NK-92 (cell line): Measurements from ENCODE around the gene PLAAT5.

ENCODE experiments used
- DNase-seq: peaks from one replicate; lab custom pipeline; 2025; ENCODE audit not compliant: unreplicated experiment; lab: John Stamatoyannopoulos, UW

PLAAT5 gene

DNA sequence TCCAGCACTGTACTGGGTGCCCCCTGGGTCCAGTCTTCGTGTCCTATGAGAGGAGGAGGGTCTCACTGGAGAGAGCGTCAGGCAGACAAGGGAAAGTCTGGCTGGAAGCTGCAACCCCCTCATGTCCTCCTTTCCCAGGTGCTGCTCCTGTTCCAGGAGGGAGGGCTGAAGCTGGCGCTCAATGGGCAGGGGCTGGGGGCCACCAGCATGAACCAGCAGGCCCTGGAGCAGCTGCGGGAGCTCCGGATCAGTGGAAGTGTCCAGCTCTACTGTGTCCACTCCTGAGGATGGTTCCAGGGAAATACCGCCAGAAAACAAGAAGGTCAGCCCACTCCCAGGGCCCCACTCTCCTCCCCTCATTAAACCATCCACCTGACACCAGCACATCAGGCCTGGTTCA lies 25.1 kb upstream of the PLAAT5 start:
- no peak for DNase-seq

DNA sequence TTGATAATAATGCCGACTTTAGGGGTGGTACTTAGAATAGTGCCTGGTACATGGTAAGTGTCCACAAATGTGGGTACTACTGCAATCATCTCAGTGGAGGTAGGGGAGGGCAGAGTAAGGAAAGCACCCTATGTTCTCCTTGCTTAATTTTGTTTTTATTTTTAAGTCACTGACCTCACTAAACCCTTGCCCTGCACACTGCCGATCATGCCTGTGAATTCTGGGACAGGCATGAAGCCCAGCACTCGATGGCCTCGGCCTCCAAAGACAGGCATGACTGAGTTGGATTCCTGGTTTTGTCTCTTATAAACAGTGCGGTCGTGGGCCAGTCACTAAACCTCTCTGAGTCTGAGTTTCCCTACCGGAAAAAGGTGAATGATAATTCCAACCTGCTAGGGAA lies 21.8 kb upstream of the PLAAT5 start:
- no peak for DNase-seq

DNA sequence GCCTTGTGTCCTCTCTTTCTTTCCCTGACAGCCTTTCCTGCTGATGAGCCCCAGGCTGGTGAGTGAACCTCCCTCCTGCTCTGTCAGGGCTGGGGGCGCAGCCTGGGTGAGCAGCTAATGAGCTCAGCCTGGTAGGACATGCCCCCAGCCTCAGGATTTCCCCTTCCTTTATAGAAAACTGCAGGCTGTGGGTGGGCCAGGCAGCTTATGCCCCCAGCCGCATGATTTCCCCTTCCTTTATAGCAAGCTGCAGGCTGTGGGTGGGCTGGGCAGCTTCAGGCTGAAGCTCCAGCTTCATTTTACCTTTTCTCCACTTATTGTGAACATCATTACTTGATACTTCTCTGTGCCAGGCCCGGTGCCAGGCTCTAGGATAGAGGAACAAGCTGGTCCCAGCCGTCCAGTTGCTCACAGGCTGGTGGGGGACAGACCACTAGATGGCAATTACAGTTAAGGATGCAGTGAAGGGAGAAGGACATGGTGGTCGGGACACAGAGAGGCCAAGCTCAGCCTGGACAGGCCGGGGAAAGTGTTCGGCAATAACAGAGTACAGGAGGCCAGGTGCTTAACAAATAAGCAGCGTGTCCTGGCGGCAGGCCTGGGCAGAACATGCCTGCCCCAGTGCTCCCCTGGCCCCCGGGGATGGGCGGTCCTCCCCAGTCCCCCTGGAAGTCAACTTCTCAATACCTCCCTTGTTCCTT lies 20.2 kb upstream of the PLAAT5 start:
- DNase-seq, result no peak

DNA sequence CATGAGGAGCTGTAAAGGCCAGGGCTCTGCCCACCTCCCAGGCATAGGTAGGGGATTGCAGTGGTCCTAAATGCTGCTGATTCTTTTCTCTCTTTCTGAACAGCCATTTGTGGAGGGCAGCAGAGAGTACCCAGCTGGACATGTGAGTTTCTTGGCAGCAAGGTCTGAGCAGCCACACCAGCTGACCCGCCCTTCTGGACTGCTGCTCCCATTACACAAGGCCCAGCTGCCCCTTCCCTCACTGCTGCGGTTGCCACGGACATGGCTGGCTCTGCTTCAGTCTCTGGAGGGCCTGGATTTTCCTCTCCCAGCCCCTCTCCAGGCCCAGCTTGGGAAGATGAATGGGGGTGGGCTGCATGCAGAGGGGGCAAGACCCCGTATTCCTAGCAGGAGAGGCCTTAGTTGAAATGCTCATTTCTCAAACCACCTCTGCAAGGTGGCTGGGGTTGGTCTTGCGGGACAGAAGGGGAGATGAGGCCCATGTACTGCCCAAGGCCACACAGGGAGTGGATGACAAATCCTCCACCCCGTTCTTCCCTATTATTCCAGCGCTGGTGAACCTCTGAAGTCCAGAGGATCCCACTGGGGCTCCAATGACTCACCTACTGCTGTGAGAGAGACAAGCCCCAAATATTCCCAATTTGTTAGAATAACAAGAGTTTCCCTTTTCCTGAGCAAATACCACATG lies 19.5 kb upstream of the PLAAT5 start:
- no peak for DNase-seq

DNA sequence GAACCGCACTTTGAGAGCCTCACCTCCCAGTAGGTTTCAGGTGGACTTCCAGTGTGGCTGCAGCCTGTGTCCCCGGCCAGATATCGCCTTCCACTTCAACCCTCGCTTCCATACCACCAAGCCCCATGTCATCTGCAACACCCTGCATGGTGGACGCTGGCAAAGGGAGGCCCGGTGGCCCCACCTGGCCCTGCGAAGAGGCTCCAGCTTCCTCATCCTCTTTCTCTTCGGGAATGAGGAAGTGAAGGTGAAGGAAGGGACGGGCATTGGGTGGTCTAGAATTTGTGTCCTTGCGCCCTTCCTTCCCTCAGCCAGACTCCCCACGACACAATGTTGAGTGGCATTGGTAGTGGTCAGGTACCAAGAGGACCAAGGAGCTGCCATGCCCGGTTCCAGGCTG lies 17.8 kb upstream of the PLAAT5 start:
- DNase-seq, result no peak

DNA sequence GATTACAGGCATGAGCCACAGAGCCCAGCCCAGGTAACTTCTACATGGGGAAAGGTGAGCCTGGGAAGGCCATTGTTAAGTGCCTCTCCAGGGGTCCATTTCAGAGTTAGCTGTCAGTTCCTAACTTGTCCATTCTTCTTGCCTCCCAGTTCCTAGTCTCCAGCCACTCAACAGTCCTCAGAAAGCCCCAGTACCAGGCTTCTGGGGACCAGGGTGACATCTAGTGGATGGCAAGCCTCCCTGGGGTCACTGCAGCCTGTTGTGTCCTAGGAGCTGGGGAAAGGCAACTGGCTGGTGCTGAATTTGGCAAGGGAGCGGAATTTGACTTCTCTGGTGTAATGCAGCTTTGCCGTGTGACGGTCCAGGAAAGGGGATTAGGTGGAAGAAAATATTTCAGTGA lies 17.0 kb upstream of the PLAAT5 start:
- DNase-seq, result no peak

DNA sequence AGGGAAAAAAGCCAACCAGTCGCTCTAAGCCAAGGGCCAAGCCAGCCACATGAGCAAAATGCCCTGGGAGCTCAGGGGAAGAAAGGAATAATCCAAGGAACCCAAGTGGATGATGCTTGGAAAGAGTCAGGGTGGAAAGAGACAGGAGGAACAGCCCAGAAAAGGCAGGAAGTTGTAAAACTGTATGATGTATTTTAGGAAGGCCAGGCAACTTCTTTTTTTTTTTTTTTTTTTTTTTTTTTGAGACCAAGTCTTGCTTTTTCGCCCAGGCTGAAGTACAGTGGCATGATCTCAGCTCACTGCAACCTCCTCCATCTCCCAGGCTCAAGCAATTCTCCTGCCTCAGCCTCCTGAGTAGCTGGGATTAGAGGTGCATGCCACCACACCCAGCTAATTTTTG lies 16.5 kb upstream of the PLAAT5 start:
- no peak for DNase-seq

DNA sequence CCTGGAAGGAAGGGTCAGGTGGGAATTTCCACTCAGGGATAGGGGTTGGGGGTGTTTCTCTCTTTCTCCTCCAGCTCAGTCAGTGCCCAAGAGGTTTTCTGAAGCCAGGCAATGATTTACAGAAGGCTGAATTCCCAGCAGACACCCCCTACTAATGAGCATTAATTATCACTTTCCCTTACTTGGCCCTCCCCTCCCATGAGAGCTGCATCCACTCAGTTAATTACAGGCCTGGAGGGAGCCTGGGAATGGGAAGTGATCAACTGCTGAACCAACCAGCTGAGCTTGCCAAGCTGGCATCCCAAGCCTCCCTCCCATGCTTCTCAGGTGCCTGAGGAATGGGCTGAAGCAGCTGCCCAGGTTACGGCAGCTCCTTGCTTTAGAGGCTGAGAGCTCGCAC lies 15.9 kb upstream of the PLAAT5 start:
- DNase-seq, result no peak

DNA sequence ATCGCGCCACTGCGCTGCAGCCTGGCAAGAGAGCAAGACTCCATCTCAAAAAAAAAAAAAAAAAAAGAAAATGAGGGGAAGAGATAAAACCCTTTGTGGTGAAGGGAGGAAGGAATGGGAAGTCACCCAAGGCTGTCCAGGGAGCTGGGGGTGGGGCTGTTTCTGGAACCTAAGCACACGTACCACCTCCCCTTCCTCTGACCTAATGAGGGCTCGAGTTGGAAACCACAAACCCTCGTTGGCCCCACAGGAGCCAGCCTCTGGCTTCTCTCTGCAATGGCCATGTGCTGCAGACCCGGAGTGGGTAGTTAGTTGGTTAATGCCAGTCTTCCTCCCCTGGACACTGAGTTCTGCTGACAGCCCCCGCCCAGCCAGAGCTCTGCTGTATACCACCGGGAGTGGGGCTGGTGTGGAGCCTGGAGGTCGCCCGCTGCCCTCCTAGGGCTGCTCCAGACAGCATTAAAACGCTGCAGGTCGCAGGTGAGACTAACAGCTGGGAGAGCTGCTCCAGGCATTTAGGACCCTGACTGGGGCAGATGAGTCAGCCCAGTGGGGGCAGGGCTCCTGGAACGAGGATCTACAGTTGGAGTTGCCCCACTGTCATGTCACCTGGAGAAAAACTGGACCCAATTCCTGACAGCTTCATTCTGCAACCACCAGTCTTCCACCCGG lies 15.0 kb upstream of the PLAAT5 start, which contains the start of gene LGALS12:
LGALS12 (plus strand) TSS at position 228 of the 672 bp plus-strand sequence; CDS start at position 603, 375 bp downstream.
- DNase-seq, result no peak

DNA sequence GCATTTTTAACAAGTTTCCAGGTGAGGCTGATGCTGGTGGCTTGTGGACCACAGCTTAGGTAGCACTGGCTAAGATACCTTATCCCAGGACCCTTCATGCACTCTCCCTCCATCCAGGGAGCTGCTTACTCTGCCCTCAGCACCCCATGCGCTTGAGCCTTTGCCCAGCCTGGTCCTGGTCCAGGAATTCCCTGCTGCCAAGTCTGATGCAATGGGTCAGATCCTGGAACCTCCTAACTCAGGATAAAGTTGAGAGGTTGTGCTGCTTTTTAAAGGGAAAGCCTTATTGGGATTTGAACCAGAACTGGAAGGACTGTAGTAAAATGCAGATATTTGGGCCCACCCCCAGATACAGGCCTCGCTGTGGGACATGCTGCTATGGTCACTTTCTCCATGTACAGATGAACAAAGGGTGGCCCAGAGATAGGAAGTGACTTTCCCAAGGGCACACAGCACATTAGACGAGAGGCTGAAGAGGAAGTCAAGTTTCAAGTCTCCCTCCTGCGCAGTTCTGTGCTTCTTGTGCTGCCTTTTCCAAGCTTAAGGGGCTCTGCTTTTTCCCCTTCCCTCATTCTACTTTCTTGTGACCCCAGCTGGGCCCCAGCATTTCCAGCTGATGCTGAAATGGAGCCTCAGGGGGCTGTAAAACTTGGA lies 14.1 kb upstream of the PLAAT5 start:
- DNase-seq, result no peak

DNA sequence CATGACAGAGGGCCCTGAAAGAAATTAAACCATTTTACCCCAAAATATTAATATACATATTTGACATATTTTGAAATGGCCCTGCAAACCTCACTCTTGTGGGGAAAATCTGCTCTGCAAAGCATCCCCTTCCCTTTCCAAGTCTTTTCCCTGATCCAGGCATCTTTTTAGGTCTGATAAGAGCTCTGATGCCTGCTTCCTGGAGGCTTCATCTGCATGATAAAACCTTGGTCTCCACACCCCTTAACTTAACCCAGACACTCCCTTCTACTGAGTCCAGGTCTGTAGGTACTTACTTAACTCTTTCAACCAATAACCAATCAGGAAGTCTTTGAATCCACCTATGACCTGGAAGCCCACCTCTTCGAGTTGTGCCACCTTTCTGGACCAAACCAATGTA lies 13.1 kb upstream of the PLAAT5 start:
- DNase-seq, result no peak

DNA sequence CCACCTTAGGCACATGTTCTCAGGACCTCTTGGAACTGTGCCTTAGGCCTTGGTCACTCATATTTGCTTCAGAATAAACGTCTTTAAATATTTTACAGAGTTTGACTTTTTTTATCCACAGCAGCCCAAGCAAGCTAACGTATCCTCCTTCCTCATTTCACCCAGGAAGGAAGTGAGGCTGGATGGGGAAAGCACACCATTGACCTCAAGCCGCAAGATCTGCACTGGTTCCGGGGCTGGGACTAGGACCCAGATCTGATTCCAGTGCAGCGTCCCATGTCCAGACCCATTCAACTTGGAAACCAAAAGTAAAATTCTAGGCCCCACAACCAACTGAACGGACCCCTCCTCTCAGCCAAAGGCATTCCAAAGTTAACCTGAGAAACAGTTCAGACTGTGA lies 12.5 kb upstream of the PLAAT5 start:
- DNase-seq, result no peak

DNA sequence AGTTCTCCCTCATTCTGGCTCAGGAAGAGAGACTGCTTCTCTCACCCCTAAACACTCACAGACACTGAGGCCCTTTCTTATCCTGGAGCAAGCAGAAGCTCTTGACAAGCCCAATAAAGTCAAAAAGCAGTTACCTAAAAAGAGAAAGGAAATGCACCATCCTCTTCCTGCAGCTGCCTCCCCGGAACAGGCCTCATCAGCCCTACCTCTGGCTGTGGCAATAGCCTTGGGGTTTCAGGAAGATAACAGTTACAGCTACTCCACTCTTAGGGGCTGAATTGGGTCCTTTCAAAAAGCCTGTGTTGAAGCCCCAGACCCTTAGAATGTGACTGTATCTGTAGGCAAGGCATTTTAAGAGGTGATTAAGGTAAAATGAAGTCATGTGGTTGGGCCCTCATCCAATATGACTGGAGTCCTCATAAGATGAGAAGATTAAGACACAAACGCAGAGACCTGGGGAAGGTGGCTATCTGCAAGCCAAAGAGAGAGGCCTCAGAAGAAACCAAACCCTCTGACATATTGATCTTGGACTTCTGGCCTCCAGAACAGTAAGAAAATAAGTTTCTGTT lies 11.4 kb upstream of the PLAAT5 start:
- DNase-seq, result no peak

DNA sequence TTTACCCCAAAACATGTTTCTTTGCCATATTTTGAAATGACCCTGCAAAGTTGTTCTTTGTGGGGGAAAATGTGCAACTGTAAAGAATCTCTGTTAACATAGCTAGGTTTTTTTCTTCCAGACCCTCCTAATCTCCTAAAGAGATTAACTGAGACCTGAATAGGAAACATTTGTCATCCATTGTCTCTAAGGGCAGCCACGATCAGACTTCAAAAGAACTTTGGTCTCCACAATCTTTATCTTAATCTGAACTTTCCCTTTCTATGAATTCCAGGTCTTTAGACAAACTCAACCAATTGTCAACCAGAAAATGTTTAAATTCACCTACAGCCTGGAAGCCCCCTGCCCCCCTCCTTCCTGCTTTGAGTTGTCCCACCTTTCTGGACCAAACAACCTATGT lies 10.3 kb upstream of the PLAAT5 start:
- no peak for DNase-seq

DNA sequence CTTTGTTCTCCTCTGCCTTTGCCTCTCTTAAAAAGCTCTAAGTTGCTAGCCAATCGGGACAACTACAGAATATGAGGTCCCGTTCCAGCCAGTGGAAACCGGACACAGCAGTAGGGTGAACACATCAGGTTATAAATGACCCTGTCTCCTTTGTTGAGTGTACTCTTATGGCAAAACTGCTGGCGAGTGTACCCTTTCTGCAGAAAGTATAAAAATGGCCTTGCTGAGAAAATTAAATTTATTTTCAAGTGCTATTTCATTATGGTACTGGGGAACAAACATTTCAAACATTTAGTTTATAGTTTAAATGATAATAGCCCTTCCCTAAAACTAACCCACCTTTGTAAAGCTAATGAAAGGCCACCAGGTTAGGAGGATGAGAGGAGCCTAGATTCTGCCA lies 8.9 kb upstream of the PLAAT5 start:
- no peak for DNase-seq

DNA sequence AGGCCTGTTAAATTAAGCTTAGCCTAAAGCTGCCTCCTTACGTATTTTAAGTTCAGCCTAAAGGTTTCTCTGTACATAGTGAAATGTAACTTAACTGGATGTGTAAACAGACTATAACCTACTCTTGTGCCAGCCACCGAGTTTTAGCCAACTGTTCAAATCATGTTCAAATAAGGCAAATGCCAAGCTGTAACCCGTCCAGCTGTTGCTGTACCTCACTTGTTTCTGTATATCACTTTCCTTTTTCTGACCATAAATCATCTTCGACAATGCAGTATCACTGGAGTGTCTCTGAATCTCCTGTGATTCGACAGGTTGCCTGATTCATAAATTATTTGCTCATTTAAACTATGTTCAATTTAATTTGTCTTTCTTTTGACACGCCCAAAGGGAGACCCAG lies 4.0 kb upstream of the PLAAT5 start:
- no peak for DNase-seq

DNA sequence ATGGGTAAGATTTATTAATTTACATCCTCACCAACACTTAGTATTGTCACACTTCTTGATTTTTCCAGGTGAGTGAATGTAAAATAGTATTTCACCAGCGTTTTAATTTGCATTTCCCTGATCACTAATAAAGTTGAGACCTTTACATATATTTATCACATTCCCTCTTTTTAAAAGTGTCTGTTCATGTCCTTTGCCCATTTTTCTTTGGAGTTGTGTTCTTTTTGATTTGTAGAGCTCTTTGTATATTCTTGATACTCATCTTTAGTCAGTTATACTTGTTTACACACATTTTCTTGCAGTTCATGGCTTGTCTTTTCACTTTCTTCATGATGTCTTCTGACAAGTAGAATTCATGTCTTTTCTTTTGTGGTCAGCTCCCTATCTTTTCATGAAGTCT lies 2.2 kb upstream of the PLAAT5 start:
- DNase-seq, result no peak

DNA sequence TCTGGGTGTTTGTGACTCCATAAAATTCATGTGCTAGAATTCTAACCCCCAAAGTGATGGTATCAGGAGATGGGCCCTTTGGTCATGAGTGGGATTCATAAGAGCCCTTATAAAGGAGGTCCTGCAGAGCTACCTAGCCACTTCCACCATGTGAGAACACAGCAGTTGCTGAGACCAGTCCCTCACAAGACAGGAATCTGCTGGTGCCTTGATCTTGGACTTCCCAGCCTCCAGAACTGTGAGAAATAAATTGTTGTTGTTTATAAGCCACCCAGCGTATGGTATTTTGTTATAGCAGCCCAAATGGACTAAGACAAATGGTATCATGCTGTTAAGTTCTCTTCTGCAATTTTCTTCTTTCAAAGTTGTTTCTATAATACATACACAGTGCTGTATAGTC lies 1.5 kb upstream of the PLAAT5 start:
- DNase-seq, result no peak

DNA sequence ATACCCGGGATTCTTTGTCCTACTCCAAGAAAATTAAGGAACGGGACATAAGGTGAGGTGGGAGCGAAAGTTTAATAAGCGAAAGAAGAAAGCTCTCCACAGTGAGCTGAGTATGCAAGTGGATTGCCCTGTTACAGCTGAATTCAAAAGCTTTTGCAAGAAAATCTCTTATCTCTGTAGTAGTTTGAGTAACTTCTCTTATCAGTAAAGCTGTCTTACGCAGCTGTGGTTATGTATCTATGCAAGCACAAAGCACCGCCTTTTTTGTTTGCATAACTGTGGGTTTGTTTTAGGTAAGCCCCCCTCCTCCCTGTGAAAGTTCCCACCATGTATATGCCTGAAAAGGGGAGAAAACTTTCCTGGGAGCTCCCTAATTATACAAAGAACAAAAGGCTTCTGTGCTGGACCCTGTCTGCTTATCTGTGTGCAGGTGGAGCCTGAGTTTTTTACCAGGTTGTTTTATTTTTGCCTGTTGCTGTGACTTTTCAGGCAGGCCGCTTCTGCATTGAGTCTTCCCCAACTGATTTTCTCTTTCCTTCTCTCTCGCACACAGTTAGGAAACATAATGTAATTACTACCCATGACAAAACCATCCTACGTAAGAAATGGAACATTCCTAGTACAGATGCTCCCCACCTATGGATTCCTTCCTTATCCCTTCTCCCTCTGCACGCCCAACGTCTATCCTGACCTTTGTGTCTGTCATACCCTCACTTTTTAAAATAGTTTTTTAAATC lies 837 bp upstream of the PLAAT5 start:
- no peak for DNase-seq

DNA sequence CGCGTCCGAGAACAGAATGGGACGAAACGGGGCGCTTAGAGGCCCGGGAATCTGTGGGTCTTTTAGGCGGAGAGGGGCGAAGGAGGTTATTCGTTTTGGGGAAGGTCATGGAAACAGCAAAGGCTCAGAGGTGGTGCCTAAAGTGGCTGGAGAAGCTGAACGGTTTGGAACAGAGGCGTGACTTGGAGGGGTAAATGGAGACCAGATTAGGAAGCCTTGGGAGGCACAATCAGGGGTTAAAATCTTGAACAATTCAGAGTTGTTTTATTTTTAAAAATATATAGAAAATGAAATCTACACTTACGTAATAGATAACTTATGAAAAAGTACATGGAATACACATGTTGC lies 247 bp upstream of the PLAAT5 start:
- no peak for DNase-seq

DNA sequence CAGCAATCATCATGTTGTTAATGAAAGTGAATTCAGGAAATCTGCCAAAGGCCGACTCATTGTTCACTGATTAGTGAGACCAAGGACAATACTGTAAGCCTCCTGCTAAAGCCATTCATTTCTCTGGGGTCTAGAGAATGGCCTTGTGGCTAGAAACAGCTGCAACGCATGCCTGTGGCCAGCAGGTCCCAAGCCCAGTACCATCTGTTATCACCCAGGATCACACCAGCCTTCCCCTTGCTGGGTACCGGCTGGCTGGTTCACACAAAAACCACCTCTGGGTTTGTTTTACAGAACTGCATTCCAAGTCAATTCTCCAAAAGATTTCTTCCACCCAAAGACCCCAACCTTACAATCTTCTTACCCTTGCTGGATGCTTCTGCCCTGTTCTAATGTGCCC lies 1.1 kb downstream of the PLAAT5 start:
- DNase-seq, result no peak
